ENCODE results near the gene GRIA4.

DNA sequence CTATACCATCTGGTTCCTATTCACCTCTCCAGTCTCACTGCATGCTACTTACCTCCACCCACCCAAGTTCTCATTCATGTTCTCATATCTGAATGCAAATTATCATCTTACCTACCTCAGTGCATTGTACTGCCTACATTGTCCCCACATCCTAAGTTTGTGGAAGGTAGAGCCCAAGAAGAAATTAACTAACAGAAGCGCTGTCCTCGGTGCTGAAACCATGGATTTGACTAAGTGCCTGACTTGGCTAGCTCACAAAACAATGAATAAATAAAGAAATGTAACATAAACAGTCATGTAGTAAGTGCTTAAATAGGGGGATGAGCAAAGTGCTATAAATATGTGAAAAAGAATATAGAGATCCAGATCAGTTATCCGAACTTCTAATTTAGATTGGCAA, 63.2 kb downstream of the GRIA4 start:
- TF ChIP-seq, protein P1, sequence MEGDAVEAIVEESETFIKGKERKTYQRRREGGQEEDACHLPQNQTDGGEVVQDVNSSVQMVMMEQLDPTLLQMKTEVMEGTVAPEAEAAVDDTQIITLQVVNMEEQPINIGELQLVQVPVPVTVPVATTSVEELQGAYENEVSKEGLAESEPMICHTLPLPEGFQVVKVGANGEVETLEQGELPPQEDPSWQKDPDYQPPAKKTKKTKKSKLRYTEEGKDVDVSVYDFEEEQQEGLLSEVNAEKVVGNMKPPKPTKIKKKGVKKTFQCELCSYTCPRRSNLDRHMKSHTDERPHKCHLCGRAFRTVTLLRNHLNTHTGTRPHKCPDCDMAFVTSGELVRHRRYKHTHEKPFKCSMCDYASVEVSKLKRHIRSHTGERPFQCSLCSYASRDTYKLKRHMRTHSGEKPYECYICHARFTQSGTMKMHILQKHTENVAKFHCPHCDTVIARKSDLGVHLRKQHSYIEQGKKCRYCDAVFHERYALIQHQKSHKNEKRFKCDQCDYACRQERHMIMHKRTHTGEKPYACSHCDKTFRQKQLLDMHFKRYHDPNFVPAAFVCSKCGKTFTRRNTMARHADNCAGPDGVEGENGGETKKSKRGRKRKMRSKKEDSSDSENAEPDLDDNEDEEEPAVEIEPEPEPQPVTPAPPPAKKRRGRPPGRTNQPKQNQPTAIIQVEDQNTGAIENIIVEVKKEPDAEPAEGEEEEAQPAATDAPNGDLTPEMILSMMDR (IDR thresholded peaks at IDR 0.05) = no peak
- no peak for TF ChIP-seq POLR2A (IDR thresholded peaks at IDR 0.05)

Data from heart left ventricle (tissue), 13 donors.